G401.6 (cell line): ENCODE results near the gene AMBP.
A peak's percentile ranks its signal among the peaks of the same experiment; 100 is the strongest.
"Not testable (repeated sequence)": the region's sequence is repeated elsewhere in the genome, so short reads cannot be mapped to it uniquely, and the experiment has no call there.

Source experiments
- FAIRE-seq: peaks from 2 replicates; lab custom pipeline; 2012; peaks lifted over from hg19 to GRCh38; lab: Jason Lieb, UNC

Gene AMBP

DNA sequence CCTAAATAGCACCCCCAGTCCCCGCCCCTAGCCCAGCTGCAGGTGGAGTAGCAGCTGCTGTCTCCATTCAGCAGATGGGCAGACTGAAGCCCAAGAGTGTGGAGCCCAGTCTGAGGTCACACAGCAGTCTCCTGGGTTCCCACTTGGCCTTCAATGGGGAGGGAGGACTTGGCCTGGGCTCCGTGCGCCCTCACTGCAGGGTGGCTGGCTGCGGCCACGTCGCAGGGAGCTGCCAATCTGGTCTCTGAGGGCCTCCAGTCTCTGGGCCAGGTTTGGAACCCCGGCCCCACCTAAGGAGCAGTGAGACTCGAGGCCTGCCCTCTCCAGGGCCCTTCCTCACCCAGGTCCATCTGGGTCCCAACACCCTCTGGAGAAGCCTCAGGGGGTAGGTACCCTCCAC is 13.6 kb upstream of the AMBP start:
- no peak for FAIRE-seq

DNA sequence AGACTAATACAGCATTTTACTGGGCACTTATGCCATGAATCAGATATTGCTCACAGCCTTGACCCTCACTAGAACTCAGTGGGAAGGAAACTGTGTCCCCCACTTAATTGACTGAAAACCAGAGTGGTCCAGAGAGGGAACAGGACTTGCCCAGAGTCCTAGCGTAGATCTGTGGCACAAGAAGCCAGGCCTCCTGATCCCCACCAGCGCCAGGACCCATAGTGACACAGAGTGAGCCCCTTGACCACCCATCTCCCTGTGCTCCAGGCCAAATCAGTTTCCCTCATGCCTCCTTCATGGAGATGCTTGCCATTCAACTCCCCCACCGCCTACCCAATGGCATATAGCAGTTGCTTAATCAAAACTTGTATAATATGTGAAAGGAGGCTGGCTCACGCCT is 12.7 kb upstream of the AMBP start:
- FAIRE-seq: no peak

DNA sequence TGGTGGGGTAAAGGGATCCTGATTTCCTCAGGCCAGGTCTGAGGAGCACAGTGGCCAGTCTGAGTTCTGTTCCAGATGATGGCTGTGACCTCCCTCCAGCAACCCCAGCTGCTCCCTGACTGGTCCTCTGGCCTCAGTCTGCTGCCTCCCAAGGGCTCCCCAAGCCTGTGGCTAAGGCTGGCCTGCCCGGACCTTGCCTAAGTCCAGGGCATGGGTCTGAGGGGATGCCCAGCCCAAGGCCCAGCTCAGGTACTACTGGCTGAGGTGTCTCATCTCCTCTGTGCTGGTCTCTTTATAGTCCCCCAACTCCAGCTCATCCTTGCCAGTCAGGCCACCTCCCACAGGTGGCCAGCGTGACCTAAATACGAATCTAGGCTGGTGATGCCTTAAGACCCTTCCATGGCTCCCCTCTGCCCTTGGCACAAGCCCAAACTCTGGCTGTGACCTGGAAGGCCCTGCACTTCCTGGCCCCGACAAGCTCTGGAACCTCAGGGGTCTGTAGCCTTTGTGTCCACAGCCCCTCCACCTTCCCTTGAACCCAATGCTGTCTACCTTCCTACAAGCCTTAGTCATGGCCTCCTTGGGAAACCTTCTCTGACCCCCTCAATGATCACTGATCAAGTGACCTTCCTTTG is 11.2 kb upstream of the AMBP start:
- no peak for FAIRE-seq

DNA sequence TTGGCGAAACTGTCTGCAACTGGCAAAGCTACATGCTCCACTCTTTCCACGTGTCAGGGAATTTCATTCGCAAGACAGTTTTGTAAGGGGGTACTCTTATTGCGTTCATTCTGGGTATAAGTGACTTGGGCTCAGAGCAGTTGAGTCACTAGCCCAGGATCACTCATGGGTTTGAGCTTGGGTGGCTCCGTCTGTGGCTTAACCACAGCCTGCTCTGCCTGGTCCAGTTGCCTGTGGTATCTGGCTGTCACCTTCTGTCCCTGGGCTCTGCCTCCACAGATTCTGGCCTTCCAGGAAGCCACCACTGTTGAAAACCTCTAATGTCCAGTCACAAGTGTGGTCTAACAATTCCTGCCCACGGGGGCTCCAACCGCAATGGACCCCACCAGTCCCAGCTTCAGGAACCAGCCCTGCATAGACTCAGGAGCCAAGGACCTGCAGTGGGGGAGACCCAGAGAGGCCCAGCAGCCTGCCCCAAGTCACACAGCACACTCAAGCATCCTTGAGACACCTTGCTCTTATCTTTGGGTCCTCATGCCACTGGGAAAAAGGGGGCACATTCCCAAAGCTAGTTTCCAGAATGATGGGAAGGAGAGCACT is 10.6 kb upstream of the AMBP start:
- no peak for FAIRE-seq

DNA sequence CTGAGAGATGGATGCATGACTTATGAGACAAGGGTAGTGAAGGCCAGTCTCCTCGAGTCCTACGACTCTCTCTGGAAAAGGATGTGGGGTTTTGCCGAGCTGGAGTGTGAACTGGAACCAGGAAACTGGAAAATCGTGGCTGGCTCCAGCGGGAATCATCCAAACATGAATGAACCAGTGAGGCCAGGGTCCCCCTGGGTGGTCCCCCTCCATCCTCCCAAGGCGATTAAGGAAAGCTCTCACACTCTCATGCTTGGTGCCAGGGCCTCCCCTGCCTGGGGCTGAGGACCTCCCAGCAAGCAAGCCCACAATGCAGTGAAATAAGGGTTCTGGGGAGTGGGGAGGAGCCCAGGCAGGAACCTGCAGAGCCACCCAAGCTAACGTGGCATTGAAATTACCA is 9.6 kb upstream of the AMBP start:
- no peak for FAIRE-seq

DNA sequence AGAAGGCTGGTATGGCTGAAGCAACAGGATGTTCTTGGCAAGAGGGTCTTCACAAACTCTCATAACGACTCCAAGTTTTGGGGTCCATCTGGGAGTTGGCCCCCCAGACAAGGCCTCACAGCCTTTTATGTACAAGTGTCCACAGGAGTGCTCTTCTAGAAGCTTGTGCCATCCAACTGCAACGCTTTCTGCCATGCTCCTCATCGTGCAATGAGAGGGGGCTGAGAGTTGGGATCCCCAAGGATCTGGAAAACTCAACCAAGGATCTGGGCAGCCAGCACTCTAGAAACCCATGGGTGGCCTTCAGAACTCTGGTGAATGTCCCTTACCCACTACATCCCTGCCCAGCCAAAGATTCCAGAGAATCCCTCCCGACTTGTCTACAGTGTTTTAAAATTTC is 8.5 kb upstream of the AMBP start:
- no peak for FAIRE-seq

DNA sequence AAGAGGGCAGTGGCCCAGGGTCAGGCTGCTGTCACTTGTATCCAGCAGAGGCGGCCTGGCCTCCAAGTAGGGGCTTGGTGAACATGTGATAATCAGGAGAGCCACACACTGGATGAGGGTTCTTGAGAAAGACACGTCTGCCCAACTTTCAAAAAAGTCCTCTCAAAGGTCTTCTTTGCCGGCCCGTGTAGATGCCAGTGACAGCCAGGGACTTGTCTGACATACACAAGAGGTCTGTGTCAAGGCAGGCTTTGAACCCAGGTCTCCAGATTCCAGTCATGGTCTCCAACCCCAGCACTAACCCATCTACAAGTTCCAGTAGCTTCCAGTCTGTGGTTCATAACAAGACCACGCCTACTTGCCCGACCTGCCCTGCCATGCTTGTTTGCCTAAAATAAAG is 7.9 kb upstream of the AMBP start:
- no peak for FAIRE-seq

DNA sequence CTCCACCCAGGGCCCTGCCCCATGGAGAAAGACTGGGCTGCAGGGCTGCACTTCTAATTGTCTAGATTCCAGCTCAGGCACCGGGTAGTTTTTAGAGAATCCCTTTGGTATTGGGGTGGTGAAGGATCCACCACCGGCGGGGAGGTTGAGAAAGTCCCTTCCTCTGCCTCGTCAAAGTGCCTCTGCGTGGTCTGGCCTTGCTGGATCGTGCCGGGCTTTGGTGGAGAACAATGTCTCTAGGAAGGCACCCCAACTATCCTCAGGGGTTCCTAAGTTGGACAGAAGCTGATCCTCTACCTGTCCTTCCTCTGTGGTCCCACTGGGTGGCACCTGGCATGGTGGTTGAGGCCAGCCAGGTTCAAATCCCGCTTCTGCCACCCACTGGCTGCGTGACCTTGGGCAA is 7.3 kb upstream of the AMBP start:
- no peak for FAIRE-seq

DNA sequence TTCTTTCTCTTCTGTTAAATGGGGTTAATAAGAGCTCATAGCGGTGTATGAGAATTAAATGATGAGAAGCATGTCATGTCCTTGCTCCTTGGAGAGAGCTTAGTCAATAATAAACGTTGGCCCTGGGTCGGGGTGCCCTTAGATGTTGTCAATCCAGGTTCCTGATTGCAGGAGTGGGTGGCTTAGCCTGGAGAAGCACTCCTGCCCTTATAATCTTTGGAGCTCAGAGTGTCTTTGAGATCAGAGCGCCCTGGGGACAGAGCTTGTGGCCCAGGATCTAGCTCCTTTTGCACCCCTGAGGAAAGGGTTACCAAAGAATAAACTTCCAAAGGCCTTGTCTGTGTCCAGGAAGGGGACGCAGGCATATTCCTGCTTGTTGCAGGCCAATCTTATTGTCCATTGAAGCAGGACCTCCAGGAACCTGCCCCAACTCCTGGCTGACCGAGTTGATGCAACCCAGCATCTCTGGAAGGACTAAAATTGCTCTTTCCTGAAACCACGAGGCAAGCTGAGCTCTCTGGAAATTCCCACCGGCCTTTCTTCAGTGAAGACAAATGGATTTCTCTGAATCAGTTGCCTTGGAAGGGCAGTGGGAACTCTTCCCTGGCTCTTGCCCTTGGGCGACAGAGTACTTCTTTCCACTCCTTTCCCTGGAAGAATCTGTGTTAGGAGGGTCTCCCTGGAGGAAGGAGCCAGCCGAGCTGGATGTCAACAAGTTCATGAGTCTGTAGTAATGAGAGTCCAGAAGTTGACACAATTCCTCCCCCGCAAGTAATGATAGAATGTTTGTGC is 6.4 kb upstream of the AMBP start:
- no peak for FAIRE-seq

DNA sequence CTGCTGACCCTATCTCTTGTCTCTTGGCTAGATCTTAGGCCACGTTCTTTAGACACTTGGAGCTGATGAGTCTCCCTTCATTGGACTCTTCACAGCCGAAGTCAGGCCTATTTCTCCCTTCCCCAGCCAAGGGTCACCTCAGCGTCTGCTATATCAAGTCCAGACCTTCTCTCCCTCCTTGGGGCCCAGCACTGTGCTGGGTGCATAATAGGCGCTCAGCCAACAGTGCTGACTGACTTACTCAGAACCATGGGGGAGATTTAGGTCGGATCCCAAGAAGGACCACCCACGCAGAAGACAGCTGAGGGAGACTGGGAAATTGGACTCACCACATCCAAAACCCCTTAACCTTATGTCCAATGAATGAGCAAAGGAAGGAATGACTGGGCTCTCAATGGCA is 5.6 kb upstream of the AMBP start:
- no peak for FAIRE-seq

DNA sequence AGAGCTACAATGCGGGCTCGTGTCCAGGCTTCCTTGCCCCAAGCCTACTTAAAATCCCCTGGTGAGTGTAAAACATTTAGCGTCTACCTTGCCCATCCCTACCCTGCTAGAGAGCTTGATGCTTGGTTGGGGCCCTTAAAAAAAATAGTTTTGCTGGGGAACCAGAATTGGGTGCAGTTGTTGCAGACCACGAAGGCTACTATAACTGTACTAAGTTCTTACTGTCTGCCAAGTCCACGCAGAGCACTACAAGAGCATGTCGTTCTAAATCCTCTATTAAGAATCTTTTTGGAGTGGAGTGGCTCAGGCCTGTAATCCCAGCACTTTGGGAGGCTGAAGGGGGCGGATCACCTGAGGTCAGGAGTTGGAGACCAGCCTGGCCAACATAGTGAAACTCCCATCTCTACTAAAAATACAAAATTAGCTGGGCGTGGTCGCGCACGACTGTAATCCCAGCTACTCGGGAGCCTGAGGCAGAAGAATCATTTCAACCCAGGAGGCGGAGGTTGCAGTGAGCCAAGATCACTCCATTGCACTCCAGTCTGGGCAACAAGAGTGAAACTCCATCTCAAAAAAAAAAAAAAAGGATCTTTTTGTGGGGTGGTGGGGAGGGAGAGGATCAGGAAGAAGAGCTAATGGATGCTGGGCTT is 4.8 kb upstream of the AMBP start:
- FAIRE-seq: not testable (repeated sequence)

DNA sequence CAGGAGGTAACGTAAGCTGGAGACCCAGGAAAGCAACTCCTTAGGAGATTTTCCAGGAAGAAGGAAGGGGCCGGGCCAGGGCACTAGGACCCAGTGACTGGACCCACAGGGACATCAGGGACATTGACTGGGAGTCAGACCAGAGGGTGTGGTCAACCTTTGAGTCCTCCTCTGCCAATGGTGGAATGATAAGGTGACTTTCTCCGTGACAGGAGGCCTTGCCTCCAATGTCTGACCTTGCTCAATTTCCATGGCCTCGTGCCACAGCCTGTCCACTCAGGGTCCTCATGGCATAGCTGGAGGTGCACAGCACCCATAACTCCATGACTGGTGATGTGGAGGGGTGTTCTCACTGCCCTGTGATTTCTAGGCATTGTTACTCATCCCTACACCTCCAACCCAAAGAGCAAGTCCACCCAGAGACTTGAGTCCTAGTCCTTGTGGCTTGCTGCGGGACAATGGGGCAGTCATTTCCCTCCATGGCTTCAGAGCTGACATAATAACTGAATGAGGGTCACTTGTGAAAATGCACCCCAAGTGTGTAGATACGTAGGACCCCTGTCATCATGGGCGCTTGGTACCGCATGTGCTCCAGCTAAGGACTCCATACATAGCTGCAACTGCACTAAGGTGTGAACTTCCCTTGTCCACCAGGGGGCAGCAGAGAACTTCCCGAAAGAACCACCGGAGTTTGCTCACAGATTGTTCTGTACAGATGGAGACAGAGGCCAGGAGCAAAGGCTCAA is 4.1 kb upstream of the AMBP start:
- FAIRE-seq: peak; percentile 81

DNA sequence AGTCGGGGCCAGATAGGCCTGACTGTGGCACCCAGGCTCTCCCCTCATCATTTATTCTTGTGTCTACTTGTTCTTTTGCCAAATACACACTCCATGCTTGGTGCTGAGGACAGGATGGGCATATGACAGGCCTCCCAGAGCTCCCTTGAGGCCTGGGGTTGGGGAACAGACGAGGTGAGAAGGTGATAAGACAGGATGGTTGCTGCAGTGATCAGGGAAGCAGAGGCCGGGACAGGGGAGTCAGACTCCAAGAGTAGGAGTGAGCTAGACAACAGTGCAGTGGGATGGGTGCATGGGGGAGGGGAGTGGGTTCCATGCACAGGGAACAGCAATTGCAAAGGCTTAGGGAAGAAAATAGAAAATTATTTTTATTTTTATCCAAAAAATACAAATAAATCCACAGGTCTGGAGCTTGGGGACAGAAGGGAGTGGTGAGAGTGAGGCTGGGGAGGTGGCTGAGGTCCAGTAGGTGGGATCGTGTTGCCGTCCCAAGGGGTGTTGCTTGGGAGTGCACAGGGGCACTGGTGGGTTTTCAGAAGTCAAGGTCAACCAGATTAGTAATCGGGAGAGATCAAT is 3.4 kb upstream of the AMBP start:
- FAIRE-seq: no peak

DNA sequence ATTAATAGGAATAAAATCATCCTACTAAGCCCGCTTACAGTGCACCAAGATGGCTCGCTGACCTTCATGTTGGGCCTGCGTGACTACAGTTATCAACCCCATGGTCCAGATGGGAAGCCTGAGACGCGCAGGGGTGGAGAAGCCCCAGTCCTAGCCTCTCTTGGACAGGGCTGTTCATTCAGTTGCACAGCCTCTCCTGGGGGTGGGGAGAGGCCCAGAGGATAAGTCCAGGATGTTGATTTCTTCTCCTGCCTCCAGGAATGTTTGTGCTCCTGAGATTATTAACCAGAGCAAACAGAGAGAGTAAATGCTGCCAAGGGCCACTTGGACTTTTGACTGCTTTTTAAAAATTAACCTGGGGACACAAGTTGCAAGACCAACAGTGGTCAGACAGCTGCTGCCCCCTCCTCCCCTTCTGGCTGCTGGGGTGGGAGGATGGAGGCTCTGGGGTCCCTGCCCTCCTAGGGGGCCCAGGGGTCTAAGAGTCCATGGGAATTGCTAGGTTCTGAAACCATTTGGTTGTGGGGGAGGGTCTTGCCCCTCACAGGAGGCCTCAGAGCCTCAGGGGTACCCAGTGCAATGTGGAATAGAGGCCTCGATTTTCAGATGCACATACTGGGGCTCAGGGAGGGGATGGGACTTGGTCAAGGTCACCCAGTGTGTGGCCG is 2.8 kb upstream of the AMBP start:
- no peak for FAIRE-seq

DNA sequence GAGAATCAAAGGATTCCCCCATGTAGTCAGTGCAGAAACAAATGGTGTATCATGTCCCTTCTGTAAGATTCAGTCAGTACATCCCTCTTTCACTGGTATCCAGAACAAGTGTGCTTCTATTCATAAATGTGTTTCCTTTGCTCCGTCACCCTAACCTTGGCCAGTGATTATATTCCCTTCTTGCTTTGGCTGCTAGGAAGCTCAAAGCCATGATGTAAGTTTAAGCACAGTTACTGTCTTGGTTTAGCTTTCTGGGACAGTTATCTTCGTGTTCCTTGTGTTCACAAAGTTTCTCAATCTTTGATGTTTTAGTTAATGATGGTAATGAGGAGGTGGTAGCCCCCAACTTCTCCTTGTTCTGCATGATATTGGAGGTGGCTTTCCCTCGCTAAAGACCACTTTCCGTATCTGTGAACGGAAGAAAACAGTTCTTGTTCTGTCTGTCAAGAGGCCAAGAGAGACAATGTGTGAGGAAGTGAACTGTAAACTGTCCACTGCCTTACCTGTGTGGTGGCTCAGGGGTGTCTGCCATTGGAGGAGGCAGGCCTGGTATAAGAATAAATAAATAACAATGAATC is 2.2 kb upstream of the AMBP start:
- FAIRE-seq: no peak

DNA sequence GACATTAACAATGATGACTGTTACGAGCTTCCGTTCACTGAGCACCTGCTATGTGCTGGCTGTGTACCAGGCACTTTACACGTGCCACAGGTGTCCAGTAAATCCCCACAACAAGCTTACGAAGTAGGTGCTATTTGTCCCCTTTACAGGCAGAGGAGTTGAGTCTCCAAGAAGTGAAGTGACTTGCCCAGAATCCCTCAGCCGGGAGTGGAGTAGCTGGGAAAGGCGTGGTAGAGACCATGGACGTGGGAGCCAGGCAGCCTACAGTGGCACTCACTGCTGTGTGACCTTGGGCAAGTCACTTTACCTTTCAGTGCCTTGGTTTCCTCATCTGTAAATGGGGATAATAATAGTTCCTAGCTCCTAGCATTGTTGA is 669 bp upstream of the AMBP start:
- FAIRE-seq: no peak

DNA sequence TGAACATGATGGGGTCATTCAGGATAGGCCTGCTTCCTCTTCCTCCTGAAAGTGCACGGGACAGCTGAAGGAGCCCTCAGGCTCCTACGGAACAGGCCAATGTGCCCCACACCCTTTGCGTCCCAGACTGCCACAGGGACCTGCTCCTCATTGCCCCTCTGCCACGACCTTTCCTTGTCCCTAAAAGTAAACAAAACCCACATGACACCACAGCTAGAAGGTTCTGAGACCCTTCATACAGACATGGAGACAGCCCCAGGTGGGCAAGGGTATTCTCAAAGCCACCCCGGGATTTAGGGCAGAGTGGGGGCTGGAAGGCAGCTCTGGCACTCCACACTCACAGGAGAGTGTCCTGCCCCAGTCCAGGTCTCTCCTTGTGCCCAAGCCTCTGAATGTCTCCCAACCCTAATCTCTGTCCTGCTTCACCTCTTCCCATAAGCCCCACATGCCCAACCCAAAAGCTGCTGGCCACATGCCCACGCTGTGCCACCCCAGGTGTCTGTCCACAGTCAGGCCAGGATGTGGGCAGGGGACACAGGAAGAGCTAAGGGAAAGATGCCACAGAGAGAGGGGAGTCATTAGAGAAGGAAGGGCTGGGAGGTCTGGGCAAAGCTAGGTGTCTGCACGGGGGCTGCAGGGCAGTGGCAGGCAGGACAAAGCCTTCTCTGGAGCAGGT is 800 bp downstream of the AMBP start:
- no peak for FAIRE-seq

DNA sequence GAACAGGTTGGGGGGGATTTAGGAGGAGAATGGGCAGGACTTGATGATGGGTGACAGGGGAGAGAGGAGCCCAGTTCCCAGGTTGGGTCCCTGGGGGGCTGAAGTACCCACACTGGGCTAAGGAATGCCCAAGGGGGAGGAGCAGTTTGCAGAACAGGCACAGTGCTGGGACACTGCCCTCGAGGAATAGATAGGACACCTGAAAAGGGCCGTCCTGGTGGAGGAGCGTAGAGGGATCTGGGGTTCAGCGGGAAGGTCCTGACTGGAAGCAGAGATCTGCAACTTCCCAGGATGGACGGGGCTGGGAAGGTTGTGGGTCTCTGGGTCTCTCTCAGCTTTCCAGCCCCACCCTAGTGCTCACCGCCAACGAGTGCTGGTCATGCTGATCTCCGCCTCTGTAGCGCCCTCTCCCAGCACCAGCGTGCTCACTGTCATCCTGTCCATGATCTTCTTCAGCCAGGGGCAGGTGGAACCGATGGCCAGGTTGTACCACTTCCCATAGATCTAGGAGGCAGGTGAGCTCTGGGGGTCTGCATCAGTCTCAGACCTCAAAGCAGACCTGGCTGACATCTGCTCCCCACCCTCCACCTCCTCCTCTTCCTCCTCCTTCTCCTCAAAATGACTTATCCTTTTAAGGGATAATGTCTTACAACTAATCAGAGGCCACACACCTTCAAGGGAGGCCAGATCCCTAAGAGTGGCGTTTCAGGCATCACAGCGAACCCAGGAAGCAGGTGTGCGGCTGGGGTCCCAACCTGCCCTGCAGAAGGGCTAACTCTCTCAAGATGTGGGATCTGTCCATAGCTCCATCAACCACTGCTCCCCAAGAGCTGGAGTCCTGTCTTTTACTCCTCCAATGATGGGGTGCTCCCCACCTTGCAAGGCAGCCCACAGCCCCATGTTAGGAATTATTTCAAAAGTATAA is 1.6 kb downstream of the AMBP start:
- no peak for FAIRE-seq

DNA sequence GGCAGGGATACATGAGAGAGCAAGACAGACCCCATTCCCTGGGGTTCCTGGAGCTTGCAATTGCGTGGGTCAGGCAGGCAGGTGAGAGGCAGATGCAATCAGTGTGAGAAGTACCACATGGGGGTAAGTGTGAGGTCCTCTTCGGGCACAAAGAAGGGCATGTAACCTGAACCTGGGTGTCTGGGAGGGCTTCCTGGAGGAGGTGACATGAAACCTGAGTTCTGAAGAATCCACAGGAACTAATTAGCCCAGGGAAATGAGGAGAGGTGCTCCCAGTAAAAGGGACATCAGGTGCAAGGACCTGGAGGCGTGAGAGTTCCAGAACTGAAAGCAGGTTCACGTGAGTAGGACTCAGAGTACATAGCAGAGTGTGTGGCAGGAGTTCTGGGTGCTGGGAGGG is 2.5 kb downstream of the AMBP start:
- no peak for FAIRE-seq
